Activated T-cell treated with anti-CD3 and anti-CD28 coated beads for 4 hours (primary cell): ENCODE data around the gene PABPN1L.
"Not testable (repeated sequence)": the region's sequence is repeated elsewhere in the genome, so short reads cannot be mapped to it uniquely, and the experiment has no call there.

Source experiments
- DNase-seq: peaks from one replicate; pipeline ENCODE4 v3.0.0-alpha.2; 2020

Gene PABPN1L

GRCh38 chr16:88825146-88825545, 41.3 kb downstream of the PABPN1L start:
- DNase-seq: no peak

GRCh38 chr16:88824256-88825077, 42.0 kb downstream of the PABPN1L start:
- DNase-seq: no peak

GRCh38 chr16:88823646-88824045, 42.8 kb downstream of the PABPN1L start:
- not testable (repeated sequence) for DNase-seq

- no peak for DNase-seq
These were observed 44.0 kb downstream of the PABPN1L start for GRCh38 chr16:88822281-88823040.

DNA sequence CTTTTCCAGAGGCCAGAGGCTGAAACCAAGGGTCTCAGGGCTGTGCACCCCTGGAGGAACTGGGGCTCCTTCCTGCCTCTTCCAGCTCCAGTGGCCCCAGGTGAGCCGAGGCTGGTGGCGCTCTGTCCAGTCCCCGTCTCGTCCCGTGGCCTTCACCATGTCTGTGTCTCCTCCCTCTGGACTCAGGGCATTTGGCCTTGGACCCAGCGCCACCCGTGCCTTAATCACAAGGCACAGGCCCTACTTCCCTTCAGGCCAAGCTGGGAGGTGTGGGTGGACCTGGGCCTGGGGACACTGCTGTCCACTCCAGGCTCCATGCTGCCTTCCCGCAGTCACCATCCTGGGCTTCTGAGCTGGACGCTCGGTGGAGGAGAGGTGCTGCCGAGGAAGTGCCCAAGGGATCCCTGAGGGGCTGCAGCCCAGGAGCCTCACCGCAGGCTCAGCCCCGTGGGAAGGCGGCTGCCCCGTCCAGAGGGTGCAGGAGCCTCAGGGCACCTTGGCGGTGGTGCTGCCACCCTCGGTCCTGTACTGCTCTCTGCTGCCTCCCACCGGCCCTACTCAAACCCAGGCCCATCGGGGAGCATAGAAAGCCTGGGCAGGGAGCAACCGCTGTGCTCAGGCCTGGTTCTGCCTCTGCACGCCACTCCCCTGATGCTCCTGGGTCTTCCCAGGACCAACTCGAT, 45.2 kb downstream of the PABPN1L start:
- no peak for DNase-seq

GRCh38 chr16:88820385-88821025, 46.0 kb downstream of the PABPN1L start:
- no peak for DNase-seq

DNA sequence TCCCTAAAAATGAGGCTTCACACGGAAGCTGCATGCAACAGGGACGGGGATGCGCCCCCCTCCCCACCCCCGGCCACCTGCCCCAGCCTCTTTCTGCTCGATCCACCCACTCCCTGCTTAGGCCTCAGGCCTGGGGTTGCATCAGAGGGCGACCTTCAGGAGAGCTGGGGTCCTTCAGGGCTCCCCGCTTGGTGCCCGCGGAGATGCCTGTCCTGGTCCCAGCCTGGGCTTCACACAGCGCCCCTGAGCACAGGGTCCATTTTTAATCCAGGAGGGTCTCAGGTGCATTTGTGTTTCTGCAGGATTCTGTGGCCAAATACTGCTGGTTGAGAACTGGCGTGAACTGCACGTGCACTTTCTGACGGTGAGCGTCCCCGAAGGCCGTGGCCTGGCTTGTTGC, 47.3 kb downstream of the PABPN1L start:
- no peak for DNase-seq

DNA sequence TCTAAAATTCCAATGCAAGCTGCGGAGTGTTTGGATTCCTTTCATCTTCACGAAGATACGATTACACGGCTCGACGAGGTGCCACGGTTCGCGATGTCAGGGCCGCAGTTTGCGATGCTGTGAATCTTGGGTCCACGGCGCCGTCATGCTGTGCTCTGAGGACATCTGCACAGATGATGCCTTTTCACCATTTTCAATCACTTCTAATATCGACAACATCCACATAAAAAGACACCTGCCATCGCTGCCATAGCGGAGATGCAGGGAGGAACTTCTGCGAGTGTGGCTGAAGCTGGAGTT, 47.9 kb downstream of the PABPN1L start:
- DNase-seq: no peak

- no peak for DNase-seq
These were observed 48.5 kb downstream of the PABPN1L start for GRCh38 chr16:88817785-88818574.

- no peak for DNase-seq
These were observed 49.5 kb downstream of the PABPN1L start for GRCh38 chr16:88816736-88817535.

DNA sequence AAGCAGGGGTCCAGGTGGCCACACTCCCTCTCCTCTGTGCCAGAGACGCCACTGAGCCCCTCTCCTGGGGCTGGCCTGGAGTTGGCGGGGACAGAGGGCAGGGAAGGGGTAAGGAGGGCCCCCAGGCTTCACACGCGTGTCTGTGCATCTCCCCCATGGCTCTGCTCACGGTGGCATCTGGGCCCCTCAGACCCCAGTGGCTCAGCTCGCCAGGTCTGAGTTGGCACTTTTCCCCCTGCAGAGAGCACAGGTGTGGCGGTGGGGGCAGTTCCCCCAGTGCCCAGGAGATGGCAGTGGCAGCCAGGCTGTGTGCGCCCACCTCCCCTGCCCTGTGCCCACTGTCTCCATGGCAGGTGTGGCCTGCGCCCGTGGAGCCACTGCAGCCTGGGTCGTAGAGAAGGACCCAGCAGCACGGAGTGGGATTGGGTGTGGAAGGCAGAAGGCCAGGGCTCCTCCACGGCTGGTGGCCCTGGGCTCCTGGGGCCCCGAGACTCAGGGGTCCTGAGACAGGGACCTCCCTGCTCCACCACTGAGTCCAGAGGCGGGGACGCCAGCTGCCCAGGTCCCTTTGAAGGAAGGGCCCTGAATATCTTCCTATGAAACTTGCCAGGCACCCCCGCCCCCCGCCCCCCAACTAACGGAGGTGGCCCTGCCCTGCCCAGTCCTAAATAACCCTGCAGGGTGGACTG, 50.4 kb downstream of the PABPN1L start:
- peak; percentile 52 for DNase-seq

GRCh38 chr16:88815227-88815626, 51.2 kb downstream of the PABPN1L start:
- DNase-seq: no peak

DNA sequence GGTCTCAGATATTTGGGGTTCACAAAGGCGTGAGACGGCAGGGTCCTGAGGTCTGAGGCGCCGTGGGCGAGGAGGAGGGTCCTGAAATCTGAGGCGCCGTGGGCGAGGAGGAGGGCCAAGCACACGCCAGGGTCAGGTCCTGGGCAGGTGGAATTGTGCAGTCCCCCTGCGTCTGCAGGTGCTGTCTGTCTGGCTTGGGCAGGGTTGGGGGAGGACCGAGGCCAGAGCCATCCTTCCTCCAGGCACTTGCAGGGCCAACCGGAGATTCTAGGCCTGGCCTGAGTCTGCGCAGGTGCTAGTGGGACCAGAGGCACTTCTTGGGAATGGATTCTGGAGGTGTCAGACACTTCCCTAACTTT, 52.3 kb downstream of the PABPN1L start:
- no peak for DNase-seq
